Endothelial cell of umbilical vein (primary cell): ENCODE measurements around the gene ZNF780A. TPM values are rescaled to one million over a fixed set of nuclear protein-coding genes. Genes with fewer than 3 reads are reported as not detected.

Source experiments
- BruUV-seq: library from RNA; stranded (reverse); fragments of 400-500 nt; replicated peaks from 2 replicates; lab custom pipeline; 2021; lab: Mats Ljungman, UMichigan
- CTCF ChIA-PET: fragments of 300-600, 350-600 bp; sonication (Branson Sonifier 250); formaldehyde crosslinking; loops from one replicate; lab custom pipeline; 2021; ENCODE audit warnings: antibody characterized with exemption, inconsistent platforms; lab: Charles Lee
- POLR2A ChIA-PET: fragments of 300-600, 350-600 bp; sonication (Branson Sonifier 250); formaldehyde crosslinking; loops from one replicate; lab custom pipeline; 2021; ENCODE audit warnings: antibody characterized with exemption, inconsistent platforms; lab: Charles Lee
- DNase-seq: peaks from one replicate; pipeline ENCODE4 v3.0.0-alpha.2; 2011; ENCODE audit warnings: low read depth, low spot score
- FAIRE-seq: peaks from 2 replicates; lab custom pipeline; 2011; peaks lifted over from hg19 to GRCh38; lab: Jason Lieb, UNC
- H2AFZ ChIP-seq: 2 replicates; pipeline ENCODE4 v1.6.0; 2012; ENCODE audit warnings: low read depth, low read length, control low read depth, inconsistent platforms
- H3K27ac ChIP-seq: 2 replicates; pipeline ENCODE4 v1.5.1; 2011; ENCODE audit warnings: low read depth, mild to moderate bottlenecking, control low read depth, low read length, moderate library complexity; ENCODE audit not compliant: insufficient read depth
- H3K27me3 ChIP-seq, 2 experiments: 2 replicates each; pipeline versions ENCODE4 v1.6.0 to v1.6.1; 2011; ENCODE audit warnings: low read length in 2 of 2, mixed read lengths in 1 of 2; ENCODE audit not compliant: control insufficient read depth in 2 of 2, insufficient read depth in 2 of 2
- H3K36me3 ChIP-seq, 2 experiments: 2 replicates in 1 of 2; 3 replicates in 1 of 2; pipeline ENCODE4 v1.5.1; 2011; ENCODE audit warnings: low read length in 2 of 2, mild to moderate bottlenecking in 1 of 2, moderate library complexity in 1 of 2; ENCODE audit not compliant: control insufficient read depth in 2 of 2, insufficient read depth in 2 of 2; ENCODE audit errors: extremely low read depth in 1 of 2
- H3K4me1 ChIP-seq: 3 replicates; pipeline ENCODE4 v1.5.1; 2011; ENCODE audit warnings: mild to moderate bottlenecking, low read length; ENCODE audit not compliant: control insufficient read depth, insufficient read depth; ENCODE audit errors: extremely low read depth
- H3K4me2 ChIP-seq: 2 replicates; pipeline ENCODE4 v1.6.1; 2011; ENCODE audit warnings: low read length, control low read depth, mixed read lengths; ENCODE audit not compliant: insufficient read depth
- H3K4me3 ChIP-seq, 3 experiments: fragments of 200-600 bp in 1 of 3; sonication (generic), shearing (Covaris generic) in 1 of 3; replicated peaks in 1 of 3; 2 replicates each; pipeline ENCODE4 v1.5.1; 2011 to 2016; ENCODE audit warnings: control low read depth in 3 of 3, low read length in 3 of 3, mild to moderate bottlenecking in 2 of 3, inconsistent platforms in 1 of 3, low read depth in 1 of 3, moderate library complexity in 1 of 3; ENCODE audit not compliant: insufficient read depth in 1 of 3
- H3K79me2 ChIP-seq: 2 replicates; pipeline ENCODE4 v1.6.0; 2012; ENCODE audit warnings: low read length, inconsistent platforms; ENCODE audit not compliant: control insufficient read depth, insufficient read depth
- H3K9ac ChIP-seq: replicated peaks from 2 replicates; pipeline ENCODE3; 2011; ENCODE audit warnings: low read length, control low read depth; ENCODE audit not compliant: insufficient read depth; ENCODE audit errors: extremely low read depth
- H3K9me1 ChIP-seq: replicated peaks from 3 replicates; pipeline ENCODE4 v1.6.0; 2011; ENCODE audit warnings: mild to moderate bottlenecking, low read length; ENCODE audit not compliant: control insufficient read depth, insufficient read depth; ENCODE audit errors: extremely low read depth
- H3K9me3 ChIP-seq: replicated peaks from 2 replicates; pipeline ENCODE4 v1.5.1; 2012; ENCODE audit warnings: low read length, inconsistent platforms; ENCODE audit not compliant: control insufficient read depth, insufficient read depth
- H4K20me1 ChIP-seq: replicated peaks from 2 replicates; pipeline ENCODE3; 2011; ENCODE audit warnings: mild to moderate bottlenecking, low read length; ENCODE audit not compliant: control insufficient read depth, insufficient read depth; ENCODE audit errors: extremely low read depth
- CTCF ChIP-seq, 2 donors: IDR thresholded peaks; 1 replicate in 1 of 2; 2 replicates in 1 of 2; pipeline ENCODE4 v1.5.1; 2011; ENCODE audit warnings: low read length in 2 of 2, mild to moderate bottlenecking in 2 of 2, moderate library complexity in 2 of 2, control low read depth in 1 of 2, inconsistent platforms in 1 of 2, low read depth in 1 of 2; ENCODE audit not compliant: insufficient read depth in 1 of 2; ENCODE audit errors: extremely low read depth in 1 of 2
- EZH2 ChIP-seq: IDR thresholded peaks from 2 replicates; pipeline ENCODE4 v1.6.1; 2012; ENCODE audit warnings: borderline replicate concordance, low read depth, mild to moderate bottlenecking, moderate library complexity, low read length, inconsistent platforms; ENCODE audit not compliant: severe bottlenecking
- FOS ChIP-seq: IDR thresholded peaks from 2 replicates; pipeline ENCODE4 v1.6.1; 2011; ENCODE audit warnings: mild to moderate bottlenecking, low read length, moderate library complexity, borderline replicate concordance; ENCODE audit not compliant: insufficient read depth
- GATA2 ChIP-seq: IDR thresholded peaks from 2 replicates; pipeline ENCODE4 v1.7.0; 2011; ENCODE audit warnings: low read depth, mild to moderate bottlenecking, moderate library complexity, mixed read lengths, low read length; ENCODE audit not compliant: insufficient read length, insufficient read depth
- JUN ChIP-seq: IDR thresholded peaks from 2 replicates; pipeline ENCODE4 v1.6.1; 2011; ENCODE audit warnings: borderline replicate concordance, low read depth; ENCODE audit not compliant: insufficient read length, insufficient read depth
- MAX ChIP-seq: IDR thresholded peaks from 2 replicates; pipeline ENCODE4 v1.6.1; 2011; ENCODE audit not compliant: insufficient read depth, insufficient read length
- MYC ChIP-seq: IDR thresholded peaks from one replicate; pipeline ENCODE4 v1.6.1; 2011; ENCODE audit warnings: mild to moderate bottlenecking, low read depth, low read length
- POLR2A ChIP-seq: IDR thresholded peaks from 2 replicates; pipeline ENCODE4 v1.6.1; 2012; ENCODE audit warnings: low read depth, mild to moderate bottlenecking, control low read depth, low read length
- POLR2AphosphoS5 ChIP-seq: IDR thresholded peaks from 2 replicates; pipeline ENCODE4 v1.6.1; 2012; ENCODE audit warnings: low read depth, mild to moderate bottlenecking, control low read depth, low read length, moderate library complexity; ENCODE audit not compliant: insufficient read depth
- dilution Hi-C: fragments of 300-500 bp; cut with MboI; formaldehyde crosslinking; loops from one replicate; pipeline ENCODE4 v1.15.0; 2019; ENCODE audit warnings: low sequenced_read_pairs; ENCODE audit not compliant: extremely low pct_ligation_motif_present
- intact Hi-C: fragments of 100-400 bp; cut with micrococcal nuclease; formaldehyde crosslinking; loops from one replicate; pipeline ENCODE4 v1.10.0; 2022
- polyA plus RNA-seq, 4 experiments: library from polyadenylated mRNA; depleted of rRNA in 3 of 4; stranded (reverse) in 3 of 4; unstranded in 1 of 4; fragments of >200 nt; gene quantifications; 2 replicates each; pipeline versions ENCODE4 v1.2.1 to v1.2.3, GENCODE V29; 2011 to 2012; ENCODE audit warnings: missing spikeins in 1 of 4
- total RNA-seq: library from RNA; stranded (reverse); gene quantifications from 2 replicates; pipeline ENCODE4 v1.2.3, GENCODE V29; 2021

Gene ZNF780A
- total and polyA plus RNA-seq, 2 donors (not counting 3 experiments of a cell fraction or from before 2014, with no cell fraction given), result 7.3 to 11.6 TPM

- intact Hi-C loops, result no loop called here
- TF ChIP-seq EZH2, result no peak
- TF ChIP-seq GATA2, result no peak
- TF ChIP-seq MAX, result no peak
- TF ChIP-seq MYC, result no peak
- no peak for TF ChIP-seq POLR2AphosphoS5
- TF ChIP-seq POLR2A, result no peak
- no peak for TF ChIP-seq JUN
- TF ChIP-seq CTCF (IDR thresholded peaks at IDR 0.05; ENCODE audit: extremely low read depth in 1 of 2, insufficient read depth in 1 of 2, low read depth in 1 of 2, low read length in 2 of 2), result no peak
- no peak for TF ChIP-seq FOS
- H3K9me3 ChIP-seq, result peaks cover 35% of the 10 kb centered on the region
- FAIRE-seq (no peak), DNase-seq (no peak)
- no peak overlapping the region for H3K9ac ChIP-seq
- H3K27me3 ChIP-seq, result no peaks in the 10 kb centered on the region
- H3K79me2 ChIP-seq, result no peaks in the 10 kb centered on the region
- POLR2A ChIA-PET, result no interaction called here
- dilution Hi-C loops, result no loop called here
- no peaks in the 10 kb centered on the region for H3K36me3 ChIP-seq
- H3K4me1 ChIP-seq, result no peaks in the 10 kb centered on the region
- no peaks in the 10 kb centered on the region for H3K9me1 ChIP-seq
- no peak overlapping the region for H2AFZ ChIP-seq
- no peak overlapping the region for H3K4me3 ChIP-seq
- BruUV-seq, result no TSS peak
- no peak overlapping the region for H3K27ac ChIP-seq
- no peaks in the 10 kb centered on the region for H4K20me1 ChIP-seq
- H3K4me2 ChIP-seq, result no peak overlapping the region
- CTCF ChIA-PET, result no interaction called here
Measured at GRCh38 chr19:40033989-40034560, 56.7 kb downstream of the ZNF780A start.
